ENCODE measurements around the gene AGL.
"Not testable (repeated sequence)": the region's sequence is repeated elsewhere in the genome, so short reads cannot be mapped to it uniquely, and the experiment has no call there.

Gene AGL

DNA sequence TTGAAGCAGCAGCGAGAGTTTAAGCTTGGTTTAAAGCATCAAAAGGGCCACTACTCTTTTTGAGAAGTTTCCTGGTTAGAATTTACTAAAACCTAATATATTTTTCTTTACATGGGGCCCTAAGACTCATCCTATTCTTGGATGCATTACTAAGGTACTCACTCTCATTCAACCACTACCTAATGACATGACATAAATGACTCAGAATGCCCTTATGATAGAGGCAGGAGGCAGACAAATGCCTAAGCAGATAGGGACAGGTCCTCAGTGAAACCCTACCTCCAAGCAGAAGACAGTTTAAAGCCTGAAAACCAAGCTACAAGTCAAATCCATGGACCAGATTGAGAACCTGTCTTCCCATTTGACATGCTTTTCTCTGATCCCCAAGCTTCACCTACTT, 85.4 kb downstream of the AGL start:
- DNase-seq (ENCODE audit: insufficient read length, low spot score) (no peak), FAIRE-seq (no peak)

DNA sequence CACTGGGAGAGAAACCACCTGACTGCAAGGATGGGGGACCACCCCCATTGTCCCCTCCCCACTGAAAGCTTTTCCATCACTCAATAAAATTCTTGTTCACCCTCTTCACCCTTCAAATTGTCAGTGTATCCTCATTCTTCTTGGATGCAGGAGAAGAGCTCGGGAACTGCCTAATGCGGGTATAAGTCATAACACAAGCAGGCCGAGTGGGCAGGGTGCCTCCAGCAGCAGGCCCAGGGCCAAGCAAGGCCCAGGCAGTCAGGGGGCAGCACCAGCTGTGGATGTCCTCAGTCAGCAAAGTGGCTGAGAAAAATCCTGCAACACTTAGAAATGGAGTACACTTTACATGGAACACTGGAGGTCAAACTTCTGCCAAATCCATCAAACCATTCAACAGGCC, 85.9 kb downstream of the AGL start:
- FAIRE-seq (no peak), DNase-seq (ENCODE audit: insufficient read length, low spot score) (no peak)

DNA sequence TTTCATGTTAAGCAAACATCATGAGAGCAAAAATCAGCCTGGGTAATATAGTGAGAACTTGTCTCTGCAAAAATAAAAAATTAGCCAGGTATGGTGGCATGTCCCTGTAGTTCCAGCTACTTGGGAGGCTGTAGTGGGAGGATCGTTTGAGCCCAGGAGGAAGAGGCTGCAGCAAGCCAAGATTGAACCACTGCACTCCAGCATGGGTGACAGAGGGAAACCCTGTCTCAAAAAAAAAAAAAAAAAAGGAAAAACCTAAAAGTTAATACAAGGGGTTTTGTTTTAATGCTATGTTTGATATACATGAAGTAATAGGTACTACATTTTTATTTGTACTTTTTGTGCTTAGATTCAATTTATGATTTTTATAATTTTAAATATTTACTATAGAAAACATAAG, 92.6 kb downstream of the AGL start:
- no peak for FAIRE-seq
- no peak for DNase-seq (ENCODE audit: insufficient read length, low spot score)

DNA sequence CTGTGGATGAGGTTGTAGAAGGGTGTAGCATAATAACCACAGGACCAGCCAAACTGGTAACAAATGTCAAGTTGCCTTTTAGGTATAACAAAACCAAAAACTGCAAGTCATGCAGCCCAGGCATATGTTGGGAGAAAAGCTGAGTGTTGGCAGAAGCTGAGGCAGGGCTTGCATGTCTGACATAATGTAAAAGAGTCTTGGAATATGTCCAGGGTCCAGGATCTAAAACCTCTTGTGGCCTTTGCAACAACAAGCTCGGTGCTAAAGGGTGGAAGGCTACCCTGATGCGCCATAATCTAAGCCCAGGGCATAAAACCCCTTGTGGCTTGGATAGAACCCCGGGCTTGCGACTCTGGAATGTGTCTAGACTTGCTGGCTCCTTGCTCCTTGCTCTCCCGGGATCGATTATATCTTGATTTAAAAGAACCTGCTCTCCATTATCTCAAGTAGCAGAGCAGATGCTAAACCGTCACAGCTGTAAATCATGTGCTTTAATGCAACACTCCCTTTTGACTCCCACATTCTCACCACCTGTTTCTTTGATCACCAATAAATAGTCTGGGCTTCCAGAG, 93.1 kb downstream of the AGL start:
- FAIRE-seq (no peak), DNase-seq (ENCODE audit: insufficient read length, low spot score) (no peak)

DNA sequence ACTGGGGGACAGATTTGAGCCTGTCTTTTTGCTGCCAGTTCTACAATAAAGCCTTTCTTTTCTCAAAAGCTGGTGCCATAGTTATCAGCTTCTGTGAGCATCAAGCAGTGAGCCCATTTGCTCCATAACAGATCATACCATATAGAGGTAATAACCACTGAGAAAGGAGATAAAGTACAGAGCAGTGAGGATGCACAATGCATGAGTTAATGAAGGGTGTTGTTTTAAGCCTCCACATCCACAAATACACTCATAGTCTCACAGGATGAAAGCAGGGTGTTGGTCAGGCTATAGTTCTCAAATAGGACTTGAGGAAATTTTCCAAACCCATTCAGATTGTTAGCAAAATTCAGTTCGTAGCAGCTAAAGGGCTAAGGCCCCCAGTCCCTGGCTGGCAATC, 94.0 kb downstream of the AGL start:
- DNase-seq (ENCODE audit: insufficient read length, low spot score) (no peak), FAIRE-seq (no peak)

DNA sequence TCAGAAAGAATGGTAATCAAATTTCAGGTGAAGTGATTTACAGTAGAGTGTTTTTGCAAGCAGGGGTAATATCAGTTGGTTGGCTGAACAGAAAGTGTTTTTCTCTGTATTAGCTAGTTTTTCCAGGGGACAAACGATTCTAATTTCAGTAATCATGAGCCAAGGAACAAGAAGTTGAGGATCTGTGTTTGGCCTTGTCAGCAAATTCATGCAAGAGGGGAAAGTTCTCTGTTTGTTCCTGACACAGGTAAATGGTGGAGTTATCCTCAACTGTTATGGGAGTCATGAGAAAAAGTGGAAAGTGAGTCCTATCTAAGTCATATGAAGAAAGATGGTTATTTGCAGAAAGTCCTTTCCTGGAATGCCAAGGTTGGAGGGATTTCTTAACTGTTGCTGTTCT, 95.0 kb downstream of the AGL start:
- no peak for DNase-seq (ENCODE audit: insufficient read length, low spot score)
- FAIRE-seq, result no peak

DNA sequence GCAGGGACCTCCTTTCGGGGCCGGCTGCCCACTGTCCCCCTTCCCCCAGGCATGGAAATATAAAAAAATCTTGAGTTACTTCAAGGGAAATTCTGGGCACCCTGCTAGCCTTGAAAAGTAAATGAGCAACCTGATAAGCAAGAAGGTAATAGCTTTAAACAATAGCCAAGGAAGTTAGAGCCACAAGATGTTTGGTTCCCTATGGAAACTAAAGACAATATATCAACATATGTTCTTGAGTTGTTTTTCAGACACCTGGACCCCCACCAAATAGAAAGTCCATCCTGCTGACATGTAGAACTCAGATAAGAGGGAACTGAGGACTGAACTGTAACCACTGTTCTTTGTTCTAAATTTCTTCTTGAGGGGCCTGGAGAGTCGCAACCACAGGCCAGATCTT, 100.3 kb downstream of the AGL start:
- no peak for DNase-seq (ENCODE audit: insufficient read length, low spot score)
- no peak for FAIRE-seq

DNA sequence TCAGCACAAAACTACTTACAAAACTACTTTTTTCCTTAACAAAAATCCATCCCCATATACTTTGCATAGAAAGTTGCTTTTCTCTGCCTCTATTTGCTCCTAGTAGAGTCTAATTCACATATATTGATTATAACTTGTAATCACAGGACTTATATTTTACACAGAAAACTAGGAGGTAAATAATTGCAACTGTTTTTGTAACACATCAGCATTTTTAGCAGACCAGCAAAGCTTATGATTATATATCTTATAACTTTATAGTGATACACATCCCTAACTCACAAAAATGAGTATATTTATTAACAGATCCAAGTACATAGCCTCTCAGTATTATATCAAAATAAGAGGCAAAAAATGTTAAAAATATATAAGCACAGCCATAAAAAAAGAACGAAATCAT, 102.4 kb downstream of the AGL start:
- DNase-seq (ENCODE audit: insufficient read length, low spot score) (no peak), FAIRE-seq (no peak)

DNA sequence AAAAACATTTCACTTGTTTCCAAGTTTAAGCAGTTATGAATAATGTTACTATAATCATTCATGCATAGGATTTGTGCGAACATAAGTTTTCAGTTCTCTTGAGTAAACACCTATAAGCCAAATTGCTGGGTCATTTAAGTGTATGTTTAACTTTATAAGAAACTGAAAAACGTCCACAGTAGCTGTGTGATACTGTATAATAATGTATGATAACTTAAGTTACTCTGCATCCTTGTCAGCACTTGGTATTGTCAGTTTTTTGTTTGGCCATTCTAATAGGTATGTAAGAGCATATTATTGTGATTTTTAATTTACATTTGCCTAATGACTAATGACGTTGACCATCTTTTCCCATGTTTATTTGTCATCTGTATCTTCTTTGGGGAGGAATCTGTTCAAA, 105.2 kb downstream of the AGL start:
- no peak for FAIRE-seq
- no peak for DNase-seq (ENCODE audit: insufficient read length, low spot score)

DNA sequence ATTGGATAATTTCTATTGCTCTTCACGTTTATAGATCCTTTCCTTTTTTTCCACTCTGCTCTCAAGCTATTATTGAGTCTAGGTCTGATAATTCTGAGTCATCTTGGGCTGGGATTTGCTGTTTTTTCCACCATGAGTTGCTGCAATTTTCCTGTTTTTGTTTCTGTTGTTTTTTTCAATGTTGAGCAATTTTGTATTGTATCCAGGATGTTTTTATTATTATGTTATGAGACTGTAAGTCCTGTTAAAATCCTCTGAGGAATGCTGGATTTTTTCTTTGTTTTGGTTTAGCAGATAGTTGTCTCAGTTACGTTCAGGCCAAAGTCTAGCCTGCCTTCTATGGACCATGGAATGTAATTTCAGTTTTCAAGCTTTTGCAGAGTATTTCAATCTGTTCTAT, 106.6 kb downstream of the AGL start:
- DNase-seq (ENCODE audit: insufficient read length, low spot score), result no peak
- FAIRE-seq, result no peak

DNA sequence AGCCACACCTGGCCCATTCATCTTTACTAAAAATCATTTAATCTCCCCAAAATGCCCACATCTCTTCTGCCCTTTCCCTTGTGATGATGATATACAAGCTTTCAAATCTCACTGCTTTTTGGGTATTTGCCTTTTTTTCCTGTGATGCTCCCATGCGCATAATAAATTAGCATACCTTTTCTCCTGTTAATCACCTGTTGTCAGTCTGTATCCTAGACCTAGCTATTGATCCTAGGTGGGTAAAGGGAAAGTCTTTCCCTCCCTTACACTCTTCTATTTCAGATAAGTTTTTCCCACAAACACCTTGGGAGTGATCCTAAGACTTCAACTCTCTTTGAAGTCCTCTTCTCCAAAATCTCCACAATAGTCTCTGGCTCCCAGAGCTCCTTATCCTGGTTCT, 107.7 kb downstream of the AGL start:
- no peak for FAIRE-seq

DNA sequence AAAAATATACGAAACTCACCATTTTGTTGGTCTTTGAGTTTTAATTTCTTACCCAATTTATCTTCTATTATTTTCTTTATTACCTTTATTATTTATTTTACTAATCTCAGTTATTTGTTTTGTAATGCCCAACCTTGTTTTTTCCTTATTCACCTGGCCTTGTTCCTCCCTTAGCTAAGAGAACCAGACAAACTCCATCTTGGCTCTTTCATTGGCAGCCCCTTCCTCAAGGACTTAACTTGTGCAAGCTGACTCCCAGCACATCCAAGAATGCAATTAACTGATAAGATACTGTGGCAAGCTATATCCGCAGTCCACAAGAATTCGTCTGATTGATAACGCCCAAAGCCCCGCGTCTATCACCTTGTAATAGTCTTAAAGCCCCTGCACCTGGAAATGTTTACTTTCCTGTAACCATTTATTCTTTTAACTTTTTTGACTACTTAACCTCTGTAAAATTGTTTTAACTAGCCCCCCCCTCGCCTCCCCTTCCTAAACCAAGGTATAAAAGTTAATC, 109.1 kb downstream of the AGL start:
- not testable (repeated sequence) for DNase-seq (ENCODE audit: insufficient read length, low spot score); FAIRE-seq

More for the DNA sequence above, 107.7 kb downstream of the AGL start:
- DNase-seq (ENCODE audit: insufficient read length, low spot score), result no peak

DNA sequence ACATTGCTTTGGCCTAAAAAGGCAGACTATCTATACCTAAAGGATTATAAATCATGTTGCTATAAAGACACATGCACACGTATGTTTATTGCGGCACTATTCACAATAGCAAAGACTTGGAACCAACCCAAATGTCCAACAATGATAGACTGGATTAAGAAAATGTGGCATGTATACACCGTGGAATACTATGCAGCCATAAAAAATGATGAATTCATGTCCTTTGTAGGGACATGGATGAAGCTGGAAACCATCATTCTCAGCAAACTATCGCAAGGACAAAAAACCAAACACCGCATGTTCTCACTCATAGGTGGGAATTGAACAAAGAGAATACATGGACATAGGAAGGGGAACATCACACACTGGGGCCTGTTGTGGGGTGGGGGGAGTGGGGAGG, 110.1 kb downstream of the AGL start:
- DNase-seq (ENCODE audit: insufficient read length, low spot score); FAIRE-seq: not testable (repeated sequence)

DNA sequence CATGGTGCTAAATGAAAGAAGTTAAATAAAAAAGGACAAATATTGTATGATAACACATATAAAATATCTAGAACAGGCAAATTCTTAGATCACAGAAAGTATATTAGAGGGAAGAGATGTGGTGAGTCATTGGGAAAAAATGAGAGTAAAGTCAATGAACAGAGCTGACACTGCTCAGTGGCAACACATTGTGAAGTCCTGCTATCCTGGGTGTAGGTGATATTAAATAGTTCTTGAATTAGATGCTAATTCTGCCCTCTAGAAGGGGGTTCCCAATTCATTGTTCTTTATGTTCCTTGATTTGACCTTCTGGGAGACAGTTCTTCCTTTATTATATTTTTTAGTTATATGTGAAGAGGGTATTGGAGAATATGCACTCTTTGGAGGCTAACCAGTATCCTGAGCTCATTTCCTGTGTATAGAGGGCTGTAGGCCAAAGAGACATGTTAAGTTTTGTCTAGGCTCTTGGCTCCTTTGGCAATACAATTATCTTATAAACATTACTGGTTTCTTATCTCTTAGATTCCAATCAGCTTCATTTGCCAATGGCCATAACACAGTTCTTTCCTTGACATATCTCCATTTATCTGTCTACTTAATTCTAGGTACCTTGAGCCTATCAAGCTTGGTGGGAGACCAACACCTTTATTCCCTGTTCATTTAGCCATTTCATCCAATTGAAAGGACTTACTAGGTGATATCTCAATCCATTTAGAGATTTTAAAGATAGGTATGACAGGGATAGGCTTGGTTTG, 113.1 kb downstream of the AGL start:
- DNase-seq (ENCODE audit: insufficient read length, low spot score) (no peak), FAIRE-seq (no peak)

DNA sequence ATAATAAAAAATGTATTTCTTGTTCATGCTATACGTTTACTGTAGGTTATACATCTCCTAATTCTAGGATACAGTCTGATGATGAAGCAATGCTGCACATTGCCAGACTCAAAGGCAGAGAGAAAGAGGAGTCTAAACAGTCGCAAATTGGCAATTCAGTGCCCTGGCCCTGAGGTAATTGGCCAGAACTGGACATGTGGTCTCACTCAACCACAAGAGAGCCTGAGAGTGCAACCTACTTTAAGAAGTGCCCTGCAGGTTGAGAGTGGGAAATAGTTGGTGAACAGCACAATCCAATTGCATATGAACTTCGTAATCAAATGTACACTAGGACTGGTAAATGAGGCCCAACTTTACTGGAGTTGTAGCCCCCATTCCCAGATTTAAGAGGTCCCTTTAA, 114.6 kb downstream of the AGL start:
- DNase-seq (ENCODE audit: insufficient read length, low spot score) (no peak), FAIRE-seq (no peak)

DNA sequence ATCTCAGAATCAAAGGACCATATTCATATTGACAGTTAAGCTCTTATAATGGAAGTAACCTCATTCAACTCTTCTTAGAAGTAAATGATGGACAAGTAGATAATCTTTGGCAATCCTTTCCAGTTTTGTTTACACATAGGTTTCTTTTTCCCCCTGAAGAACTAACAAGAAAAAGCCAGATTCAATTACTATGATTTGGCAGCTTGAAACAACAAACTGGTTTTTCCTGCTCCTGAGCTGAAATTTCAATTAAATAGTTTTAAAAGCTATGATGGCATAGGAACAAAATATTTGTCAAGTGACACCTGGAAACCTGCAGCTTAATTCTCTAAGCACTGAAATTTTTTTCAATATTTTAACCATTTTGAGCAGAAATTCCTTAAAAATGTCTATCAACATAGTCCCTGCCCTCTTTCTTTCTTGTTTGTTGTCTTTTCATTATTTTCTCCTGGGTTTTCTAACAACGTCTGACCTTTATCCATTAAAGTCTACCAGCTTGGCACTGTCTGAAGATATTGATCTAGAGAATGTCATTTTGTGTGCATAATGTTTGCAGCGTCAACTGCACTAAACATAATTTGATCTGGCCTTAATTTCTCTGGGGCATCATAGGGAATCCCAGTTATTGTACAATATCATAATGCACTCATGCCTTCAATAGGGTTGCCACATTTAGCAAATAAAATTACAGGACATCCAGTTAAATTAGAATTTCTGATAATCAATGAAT, 115.7 kb downstream of the AGL start:
- no peak for FAIRE-seq
- no peak for DNase-seq (ENCODE audit: insufficient read length, low spot score)

DNA sequence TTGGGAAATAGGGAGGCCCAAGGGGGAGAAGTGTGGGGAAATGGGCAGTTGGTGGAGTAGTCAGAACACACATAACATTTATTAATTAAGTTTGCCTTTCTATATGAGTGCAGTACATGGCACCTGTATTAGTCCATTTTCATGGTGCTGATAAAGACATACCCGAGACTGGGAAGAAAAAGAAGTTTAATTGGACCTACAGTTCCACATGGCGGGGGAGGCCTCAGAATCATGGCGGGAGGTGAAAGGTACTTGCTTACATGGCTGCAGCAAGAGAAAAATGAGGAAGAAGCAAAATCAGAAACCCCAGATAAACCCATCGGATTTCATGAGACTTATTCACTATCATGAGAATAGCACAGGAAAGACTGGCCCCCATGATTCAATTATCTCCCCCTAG, 118.1 kb downstream of the AGL start:
- DNase-seq (ENCODE audit: insufficient read length, low spot score) (no peak), FAIRE-seq (no peak)

DNA sequence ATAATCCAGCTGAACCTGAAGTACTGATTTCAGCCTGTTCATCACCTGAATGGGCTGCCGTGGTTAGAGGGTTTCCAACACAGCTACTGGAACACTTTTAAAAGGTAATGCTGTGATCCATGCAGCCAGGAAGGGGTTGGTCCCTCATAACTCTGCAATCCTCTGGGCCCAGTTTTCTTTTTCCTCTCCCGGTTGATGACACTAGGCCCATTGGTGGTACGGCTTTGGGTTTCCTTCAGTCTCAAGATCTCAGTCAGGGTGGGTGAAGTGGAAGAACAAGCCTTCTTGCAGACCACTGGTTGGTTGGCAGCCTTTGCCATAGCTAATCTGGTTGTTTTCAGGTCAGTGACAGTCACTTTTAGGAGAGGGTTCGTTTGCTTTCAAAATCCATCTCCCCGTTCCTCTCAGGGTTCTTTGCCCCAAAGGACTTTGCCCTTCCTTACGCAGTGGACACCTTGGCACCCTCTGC, 119.1 kb downstream of the AGL start:
- DNase-seq (ENCODE audit: insufficient read length, low spot score), result peak; percentile 5
- FAIRE-seq, result no peak

DNA sequence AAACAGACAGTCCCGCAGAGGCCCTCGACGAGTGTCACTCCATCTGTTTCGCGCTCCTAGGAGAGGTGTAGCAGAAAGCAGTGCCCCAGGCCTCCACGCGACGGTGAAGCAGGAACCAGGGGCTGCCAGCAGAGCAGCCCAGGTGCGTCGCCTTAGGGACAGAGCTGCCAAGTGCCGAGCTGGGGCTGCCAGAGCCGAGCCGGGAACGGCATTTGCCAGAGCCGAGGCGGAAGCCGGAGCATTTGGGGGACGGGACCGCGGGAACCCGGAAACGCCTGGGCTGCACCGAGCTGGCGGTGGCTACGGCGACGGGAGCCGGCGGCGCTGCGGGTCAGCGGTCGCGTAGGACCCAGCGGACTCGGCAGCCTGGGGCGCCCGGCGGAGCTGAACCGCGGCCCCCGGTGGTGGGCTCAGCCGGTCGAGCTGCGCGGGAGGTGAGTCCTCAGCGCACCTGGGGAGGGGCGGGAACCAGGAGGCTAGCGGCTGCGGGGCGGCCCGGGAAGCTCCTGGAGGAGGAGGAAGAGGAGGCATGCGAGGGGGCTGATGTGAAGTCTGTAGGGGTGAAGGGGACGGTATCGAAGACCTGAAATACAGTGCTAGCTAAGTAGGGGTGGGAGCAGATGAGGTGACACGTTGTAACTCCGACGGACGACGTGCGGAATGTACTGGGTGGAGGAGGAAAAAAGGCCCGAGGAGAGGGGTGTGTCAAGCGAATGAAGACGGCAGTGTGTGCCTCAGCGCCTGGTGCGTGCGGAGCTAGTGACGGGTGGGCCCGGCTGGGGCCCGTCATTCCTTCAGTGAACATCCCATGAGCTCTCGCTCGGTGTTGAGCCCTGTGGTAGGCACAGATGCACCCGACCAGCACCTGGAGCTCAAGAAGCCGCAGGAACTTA, 119.8 kb downstream of the AGL start, which contains the start of gene SLC35A3:
SLC35A3 (plus strand) TSS at position 268 of the 893 bp plus-strand sequence. CDS start 23,559 bp downstream, outside the sequence.
- FAIRE-seq (peak; percentile 73), DNase-seq (ENCODE audit: insufficient read length, low spot score) (peak; percentile 87)

DNA sequence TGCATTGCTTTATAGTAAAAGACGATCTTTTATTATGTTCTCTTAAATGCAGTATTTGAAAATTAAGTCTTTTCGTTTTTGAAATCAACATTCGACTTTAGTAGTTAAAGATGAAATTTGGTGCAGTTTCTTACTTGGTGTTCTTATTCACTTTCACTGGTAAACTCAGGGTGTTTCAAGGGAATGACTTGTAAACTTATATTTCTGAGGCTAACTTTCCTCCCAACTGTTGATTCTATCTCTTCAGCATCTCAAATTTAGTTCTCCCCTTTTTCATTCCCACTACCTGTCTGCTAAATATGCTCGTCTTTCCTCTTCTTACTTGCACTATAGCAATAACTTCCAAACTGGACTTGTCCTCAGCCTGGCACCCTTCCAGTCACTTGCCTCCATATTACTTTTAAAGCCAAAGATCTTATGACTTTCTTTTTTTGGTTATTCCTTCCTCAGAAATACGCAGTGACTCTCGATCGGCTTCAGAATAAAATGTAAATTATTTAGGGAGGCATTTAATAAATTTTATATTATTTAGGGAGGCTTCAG, 120.6 kb downstream of the AGL start:
- no peak for FAIRE-seq
- no peak for DNase-seq (ENCODE audit: insufficient read length, low spot score)
